Measurements from ENCODE around the gene WDR47. TPM values are rescaled to one million over a fixed set of nuclear protein-coding genes. Genes with fewer than 3 reads are reported as not detected.

The WDR47 gene
- total RNA-seq (10 to 100 TPM in 3 of 5 donors, 1 to 10 TPM in 2; 4.9 to 16.9 (median 11.1) TPM), polyA plus RNA-seq (1 to 10 TPM; 3.7 to 3.8 (median 3.7) TPM)
- long read RNA-seq, donor 1, full-length matches to known transcripts, result 1 of 1 reads
- long read RNA-seq, donor 1, partial matches to known transcripts, result 0 of 1 reads
- long read RNA-seq, donor 1, other reads (novel, unspliced or antisense), result 0 of 1 reads
- long read RNA-seq, donor 2, result 0 reads
- long read RNA-seq, donor 3, full-length matches to known transcripts, result 2 of 2 reads
- long read RNA-seq, donor 3, partial matches to known transcripts, result 0 of 2 reads
- long read RNA-seq, donor 3, other reads (novel, unspliced or antisense), result 0 of 2 reads
- long read RNA-seq, donor 4, partial matches to known transcripts, result 17 of 17 reads
- long read RNA-seq, donor 4, other reads (novel, unspliced or antisense), result 0 of 17 reads
- long read RNA-seq, donor 5, full-length matches to known transcripts, result 2 of 2 reads
- long read RNA-seq, donor 5, partial matches to known transcripts, result 0 of 2 reads
- long read RNA-seq, donor 5, other reads (novel, unspliced or antisense), result 0 of 2 reads
- long read RNA-seq, donor 6, result 0 reads
- long read RNA-seq, donor 7, result 0 reads
- long read RNA-seq, donor 8, full-length matches to known transcripts, result 2 of 2 reads
- long read RNA-seq, donor 8, partial matches to known transcripts, result 0 of 2 reads
- long read RNA-seq, donor 8, other reads (novel, unspliced or antisense), result 0 of 2 reads
- long read RNA-seq, donor 9, result 0 reads
- long read RNA-seq, donor 10, full-length matches to known transcripts, result 1 of 1 reads
- long read RNA-seq, donor 10, partial matches to known transcripts, result 0 of 1 reads
- long read RNA-seq, donor 10, other reads (novel, unspliced or antisense), result 0 of 1 reads

DNA sequence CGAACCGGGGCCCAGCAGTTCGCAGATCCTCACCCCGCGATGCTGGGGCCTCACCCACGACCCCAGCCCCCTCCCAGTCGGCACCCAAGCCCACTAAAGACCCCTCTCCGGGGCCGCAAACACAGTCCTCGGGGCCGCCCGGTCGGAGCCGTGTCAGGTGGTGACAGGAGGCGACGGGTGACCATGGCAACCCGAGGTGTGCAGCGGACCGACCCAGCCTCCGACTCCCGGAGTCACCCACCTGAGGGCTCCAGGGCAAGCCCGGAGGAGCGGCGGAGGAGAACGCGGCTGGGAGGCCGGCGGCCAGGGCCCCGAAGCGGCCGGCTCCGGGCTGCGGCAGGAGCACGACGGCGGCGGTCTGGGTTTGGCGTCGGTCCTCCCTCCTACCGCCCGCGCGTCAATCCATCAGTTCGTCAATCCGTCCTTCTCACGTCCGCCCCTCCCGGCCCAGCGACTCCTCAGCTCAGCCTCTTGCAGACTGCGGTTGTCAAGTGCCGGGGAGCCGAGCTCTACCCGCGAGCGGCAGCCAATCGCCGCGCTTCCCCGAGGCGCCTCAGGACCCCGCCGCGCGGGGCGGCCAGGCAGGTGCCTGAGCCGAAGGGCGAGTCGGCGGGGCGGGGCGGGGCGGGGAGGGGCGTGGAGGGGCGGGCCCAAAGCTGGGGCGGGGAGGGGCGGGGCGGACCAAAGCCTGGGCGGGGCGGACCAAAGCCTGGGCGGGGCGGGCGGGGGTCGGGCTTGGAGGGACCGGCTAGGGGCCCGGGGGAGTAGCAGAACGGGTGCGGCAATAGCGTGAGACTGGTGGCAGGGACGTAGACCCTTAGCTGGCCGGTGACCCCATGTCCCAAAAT is at the start of gene WDR47:
WDR47 (minus strand) TSS at position 482 of the 848 bp plus-strand sequence. CDS start 18,590 bp downstream, outside the sequence.
- H3K27me3 ChIP-seq, result no peaks in the 10 kb centered on the region
- 0 to 1% (median 0%) methylated on average over 8 to 90 of the region's 90 CpGs for WGBS, 5 donors
- intact Hi-C loops (cut with DNase I; ENCODE audit: low total_unique reads), result no loop called here
- peak within 1 kb of the TSS; percentile 83 to 94 (median 87) for H3K27ac ChIP-seq
- no peaks in the 10 kb centered on the region for H3K9me3 ChIP-seq
- H3K4me3 ChIP-seq, result peak within 1 kb of the TSS; percentile 78 to 100 (median 92)
- DNase-seq, result peak; percentile 97 to 98
- H3K36me3 ChIP-seq, result no peaks in the 10 kb centered on the region
- TF ChIP-seq EP300 (IDR thresholded peaks at IDR 0.05) (no peak), POLR2A (IDR thresholded peaks at IDR 0.05) (peak in 2 of 4 donors; percentile 75 to 86), POLR2AphosphoS5 (IDR thresholded peaks at IDR 0.05) (peak; percentile 98 to 100 (median 99))
- TF ChIP-seq, protein P1, sequence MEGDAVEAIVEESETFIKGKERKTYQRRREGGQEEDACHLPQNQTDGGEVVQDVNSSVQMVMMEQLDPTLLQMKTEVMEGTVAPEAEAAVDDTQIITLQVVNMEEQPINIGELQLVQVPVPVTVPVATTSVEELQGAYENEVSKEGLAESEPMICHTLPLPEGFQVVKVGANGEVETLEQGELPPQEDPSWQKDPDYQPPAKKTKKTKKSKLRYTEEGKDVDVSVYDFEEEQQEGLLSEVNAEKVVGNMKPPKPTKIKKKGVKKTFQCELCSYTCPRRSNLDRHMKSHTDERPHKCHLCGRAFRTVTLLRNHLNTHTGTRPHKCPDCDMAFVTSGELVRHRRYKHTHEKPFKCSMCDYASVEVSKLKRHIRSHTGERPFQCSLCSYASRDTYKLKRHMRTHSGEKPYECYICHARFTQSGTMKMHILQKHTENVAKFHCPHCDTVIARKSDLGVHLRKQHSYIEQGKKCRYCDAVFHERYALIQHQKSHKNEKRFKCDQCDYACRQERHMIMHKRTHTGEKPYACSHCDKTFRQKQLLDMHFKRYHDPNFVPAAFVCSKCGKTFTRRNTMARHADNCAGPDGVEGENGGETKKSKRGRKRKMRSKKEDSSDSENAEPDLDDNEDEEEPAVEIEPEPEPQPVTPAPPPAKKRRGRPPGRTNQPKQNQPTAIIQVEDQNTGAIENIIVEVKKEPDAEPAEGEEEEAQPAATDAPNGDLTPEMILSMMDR (IDR thresholded peaks at IDR 0.05), result no peak
- peaks cover 12 to 29% (median 20%) of the 10 kb centered on the region in 4 donors for H3K4me1 ChIP-seq

DNA sequence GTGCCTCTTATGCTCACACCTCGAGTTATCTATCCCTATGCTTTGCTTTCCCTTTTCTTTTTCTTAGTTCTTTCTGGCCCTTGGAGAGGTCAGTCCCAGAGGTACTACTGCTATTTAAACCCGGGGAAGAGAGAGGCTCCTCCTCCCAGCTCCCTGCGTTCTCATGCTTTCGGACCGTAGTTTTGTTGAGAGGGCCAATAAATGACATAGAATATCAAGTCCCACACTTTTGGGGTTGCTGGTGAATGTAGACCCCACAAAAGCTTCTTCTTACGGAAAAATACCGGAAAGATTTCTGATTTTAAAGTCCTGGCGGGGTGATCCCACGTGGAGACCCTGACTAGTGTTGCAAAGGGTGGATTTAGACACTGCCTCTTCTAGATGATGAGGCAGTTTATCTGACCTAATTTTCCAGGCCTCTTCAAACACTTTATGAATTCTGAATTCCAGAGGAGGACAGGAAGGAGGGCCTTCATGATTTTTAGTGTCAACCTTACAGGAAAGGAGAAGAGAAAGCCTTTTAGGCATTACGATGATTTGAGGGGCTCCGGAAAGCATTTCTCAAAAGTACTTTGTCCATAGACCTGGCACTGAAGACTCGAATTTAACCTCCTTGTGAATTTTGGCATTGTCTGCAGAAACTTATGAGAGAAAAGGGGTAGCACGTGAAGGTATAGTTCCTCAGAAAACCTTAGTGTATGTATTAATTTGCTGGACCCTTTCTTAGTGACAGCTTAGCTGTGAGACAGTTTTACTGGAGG is 49.4 kb upstream of the WDR47 start:
- intact Hi-C loops (cut with DNase I; ENCODE audit: low total_unique reads), result no loop called here
- H3K27ac ChIP-seq, result peak overlapping the region; percentile 96 to 99 (median 98)
- peaks cover 15 to 64% (median 49%) of the 10 kb centered on the region in 4 donors for H3K4me1 ChIP-seq
- no peaks in the 10 kb centered on the region for H3K9me3 ChIP-seq
- TF ChIP-seq, protein P1 (IDR thresholded peaks at IDR 0.05), result no peak
- TF ChIP-seq POLR2A (IDR thresholded peaks at IDR 0.05) (no peak), EP300 (IDR thresholded peaks at IDR 0.05) (no peak), POLR2AphosphoS5 (IDR thresholded peaks at IDR 0.05) (no peak)
- H3K4me3 ChIP-seq, result peak overlapping the region; percentile 66 to 90 (median 78)
- peaks cover 15 to 34% (median 27%) of the 10 kb centered on the region in 4 donors for H3K36me3 ChIP-seq
- WGBS, 5 donors, result 1 to 3% (median 1%) methylated on average over 13 of the region's 13 CpGs
- H3K27me3 ChIP-seq, result no peaks in the 10 kb centered on the region
- DNase-seq, result no peak

DNA sequence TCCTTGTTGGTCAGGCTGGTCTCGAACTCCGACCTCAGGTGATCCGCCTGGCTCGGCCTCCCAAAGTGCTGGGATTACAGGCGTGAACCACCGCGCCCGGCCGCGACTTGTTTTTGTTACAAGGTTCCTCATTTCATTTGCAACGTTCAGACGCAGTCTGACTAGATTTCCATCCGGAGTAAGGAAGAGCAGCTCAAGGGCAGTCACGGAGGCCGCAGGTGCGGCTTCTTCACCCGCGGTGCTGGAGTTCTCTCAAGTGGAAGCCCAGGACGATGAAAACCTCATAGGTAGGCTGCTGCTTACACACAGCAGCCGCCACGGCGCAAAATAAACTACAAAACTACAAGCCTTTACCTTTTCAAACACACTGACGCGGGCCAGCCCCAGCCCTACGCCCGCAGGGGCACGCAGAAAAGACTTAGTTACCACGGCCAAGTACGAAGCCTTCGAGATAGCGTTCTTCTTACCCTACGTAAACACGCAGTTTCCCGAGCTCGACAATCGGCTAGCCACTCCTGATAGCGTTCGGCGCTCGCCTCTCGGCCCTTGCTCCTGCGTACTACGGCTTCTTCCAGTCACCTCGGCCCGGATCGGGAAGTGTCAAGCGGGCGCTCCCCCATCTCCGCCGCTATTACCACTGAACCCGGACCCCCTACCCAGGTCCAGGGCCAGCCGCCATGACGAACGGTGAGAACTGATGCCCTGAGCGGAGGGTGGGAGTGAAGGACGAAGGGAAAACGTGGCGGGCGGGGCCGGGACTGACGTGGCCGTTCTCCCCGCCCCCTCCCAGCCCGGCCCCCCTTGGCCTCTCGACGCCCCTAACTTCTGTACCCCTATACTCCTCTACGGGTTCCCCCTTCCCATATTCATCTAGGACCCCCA is 48.5 kb upstream of the WDR47 start, which contains the start of gene TMEM167B:
TMEM167B (plus strand) TSS at position 569 of the 882 bp plus-strand sequence; CDS start at position 678, 109 bp downstream.
- Histone ChIP-seq H3K27ac (peak within 1 kb of the TSS; percentile 96 to 99 (median 98)), H3K36me3 (peaks cover 15 to 26% (median 23%) of the 10 kb centered on the region in 4 donors), H3K4me1 (peaks cover 15 to 56% (median 41%) of the 10 kb centered on the region in 4 donors), H3K9me3 (no peaks in the 10 kb centered on the region), H3K4me3 (peak within 1 kb of the TSS; percentile 66 to 90 (median 78)), H3K27me3 (no peaks in the 10 kb centered on the region)
- TF ChIP-seq EP300 (IDR thresholded peaks at IDR 0.05) (peak; percentile 22), POLR2A (IDR thresholded peaks at IDR 0.05) (peak in 2 of 4 donors; percentile 49 to 58), POLR2AphosphoS5 (IDR thresholded peaks at IDR 0.05) (peak; percentile 91 to 95 (median 92))
- TF ChIP-seq, protein P1 (IDR thresholded peaks at IDR 0.05), result peak in 1 of 7 experiments; percentile 25
- WGBS, 5 donors, result 2 to 8% (median 5%) methylated on average over 57 to 67 of the region's 67 CpGs
- DNase-seq, result peak; percentile 92 to 97
- intact Hi-C loops (cut with DNase I; ENCODE audit: low total_unique reads), result no loop called here

Data from stomach (tissue), 19 donors.